ENCODE data around the gene OR2A14.
A peak's percentile ranks its signal among the peaks of the same experiment; 100 is the strongest.
"Not testable (repeated sequence)": the region's sequence is repeated elsewhere in the genome, so short reads cannot be mapped to it uniquely, and the experiment has no call there.

Gene OR2A14

GRCh38 chr7:144122876-144123275 lies at the start of gene OR2A14:
Gene OR2A14 (plus strand): TSS chr7:144123176. CDS start chr7:144129113, 5,937 bp downstream.
- DNase-seq (ENCODE audit: low read depth): no peak

GRCh38 chr7:144074374-144074773 lies 48.6 kb upstream of the OR2A14 start:
- no peak overlapping the region for H3K4me3 ChIP-seq (ENCODE audit: low read depth, low read length)
- no peak for DNase-seq (ENCODE audit: low read depth)

More at GRCh38 chr7:144122876-144123275, at the start of gene OR2A14:
- H3K4me3 ChIP-seq (ENCODE audit: low read depth, low read length): no peak within 1 kb of the TSS

- no peak within 1 kb of the TSS for H3K4me3 ChIP-seq (ENCODE audit: low read depth, low read length)
- no peak for DNase-seq (ENCODE audit: low read depth)
Observed at GRCh38 chr7:144085978-144086377, 37.0 kb upstream of the OR2A14 start, which contains the start of gene OR2A12. Gene OR2A12 (plus strand): TSS chr7:144086278. CDS start chr7:144095108, 8,830 bp downstream.

GRCh38 chr7:144086730-144087129 lies 36.2 kb upstream of the OR2A14 start:
- no peak overlapping the region for H3K4me3 ChIP-seq (ENCODE audit: low read depth, low read length)
- no peak for DNase-seq (ENCODE audit: low read depth)

GRCh38 chr7:144087230-144087629 lies 35.7 kb upstream of the OR2A14 start:
- no peak for DNase-seq (ENCODE audit: low read depth)
- no peak overlapping the region for H3K4me3 ChIP-seq (ENCODE audit: low read depth, low read length)

- H3K4me3 ChIP-seq (ENCODE audit: low read depth, low read length): no peak overlapping the region
- no peak for DNase-seq (ENCODE audit: low read depth)
Observed at GRCh38 chr7:144090667-144091066, 32.3 kb upstream of the OR2A14 start.

GRCh38 chr7:144098776-144099175 lies 24.2 kb upstream of the OR2A14 start:
- no peak for DNase-seq (ENCODE audit: low read depth)

GRCh38 chr7:144100607-144101006 lies 22.4 kb upstream of the OR2A14 start:
- DNase-seq (ENCODE audit: low read depth): no peak
- no peak overlapping the region for H3K4me3 ChIP-seq (ENCODE audit: low read depth, low read length)

More at GRCh38 chr7:144098776-144099175, 24.2 kb upstream of the OR2A14 start:
- H3K4me3 ChIP-seq (ENCODE audit: low read depth, low read length): no peak overlapping the region

- H3K4me3 ChIP-seq (ENCODE audit: low read depth, low read length): no peak overlapping the region
- no peak for DNase-seq (ENCODE audit: low read depth)
Observed at GRCh38 chr7:144102041-144102440, 20.9 kb upstream of the OR2A14 start.

- DNase-seq (ENCODE audit: low read depth): no peak
- H3K4me3 ChIP-seq (ENCODE audit: low read depth, low read length): no peak overlapping the region
Observed at GRCh38 chr7:144105211-144105610, 17.8 kb upstream of the OR2A14 start.

- no peak for DNase-seq (ENCODE audit: low read depth)
- H3K4me3 ChIP-seq (ENCODE audit: low read depth, low read length): no peak within 1 kb of the TSS
Observed at GRCh38 chr7:144109283-144109682, 13.7 kb upstream of the OR2A14 start, which contains the start of gene OR2A2. Gene OR2A2 (plus strand): TSS chr7:144109583. CDS start chr7:144109583, 0 bp downstream.

- no peak for DNase-seq (ENCODE audit: low read depth)
- no peak overlapping the region for H3K4me3 ChIP-seq (ENCODE audit: low read depth, low read length)
Observed at GRCh38 chr7:144110272-144110671, 12.7 kb upstream of the OR2A14 start.

GRCh38 chr7:144113651-144114050 lies 9.3 kb upstream of the OR2A14 start:
- DNase-seq (ENCODE audit: low read depth): no peak
- no peak overlapping the region for H3K4me3 ChIP-seq (ENCODE audit: low read depth, low read length)

- H3K4me3 ChIP-seq (ENCODE audit: low read depth, low read length): no peak overlapping the region
- no peak for DNase-seq (ENCODE audit: low read depth)
Observed at GRCh38 chr7:144118341-144118740, 4.6 kb upstream of the OR2A14 start.

- peak; percentile 20 for DNase-seq (ENCODE audit: low read depth)
- no peak overlapping the region for H3K4me3 ChIP-seq (ENCODE audit: low read depth, low read length)
Observed at GRCh38 chr7:144127714-144128334, 4.8 kb downstream of the OR2A14 start.

- not testable (repeated sequence) for DNase-seq (ENCODE audit: low read depth); H3K4me3 ChIP-seq (ENCODE audit: low read depth, low read length)
Observed at GRCh38 chr7:144129601-144130000, 6.6 kb downstream of the OR2A14 start.

- no peak for DNase-seq (ENCODE audit: low read depth)
- no peak overlapping the region for H3K4me3 ChIP-seq (ENCODE audit: low read depth, low read length)
Observed at GRCh38 chr7:144130730-144131129, 7.8 kb downstream of the OR2A14 start.

- H3K4me3 ChIP-seq (ENCODE audit: low read depth, low read length): no peak overlapping the region
- no peak for DNase-seq (ENCODE audit: low read depth)
Observed at GRCh38 chr7:144132262-144132661, 9.3 kb downstream of the OR2A14 start.

- no peak overlapping the region for H3K4me3 ChIP-seq (ENCODE audit: low read depth, low read length)
- DNase-seq (ENCODE audit: low read depth): no peak
Observed at GRCh38 chr7:144133307-144133706, 10.3 kb downstream of the OR2A14 start.

GRCh38 chr7:144134116-144134515 lies 11.1 kb downstream of the OR2A14 start:
- no peak for DNase-seq (ENCODE audit: low read depth)

GRCh38 chr7:144137501-144137900 lies 14.5 kb downstream of the OR2A14 start:
- DNase-seq (ENCODE audit: low read depth): no peak
- H3K4me3 ChIP-seq (ENCODE audit: low read depth, low read length): no peak overlapping the region

More at GRCh38 chr7:144134116-144134515, 11.1 kb downstream of the OR2A14 start:
- H3K4me3 ChIP-seq (ENCODE audit: low read depth, low read length): no peak overlapping the region

All from skeletal muscle cell (primary cell).